22Rv1 (cell line): ENCODE data around the gene IL1R2.

Experiments
- ZFX ChIP-seq: fragments of 450-650 bp; IDR thresholded peaks from 2 replicates; pipeline ENCODE4 v1.6.1; 2017; ENCODE audit warnings: antibody characterized with exemption, borderline replicate concordance
- TF ChIP-seq, protein P1 (sequence below): fragments of 450-650 bp; IDR thresholded peaks from 2 replicates; pipeline ENCODE4 v1.5.1; 2017; ENCODE audit warnings: mild to moderate bottlenecking

DNA sequence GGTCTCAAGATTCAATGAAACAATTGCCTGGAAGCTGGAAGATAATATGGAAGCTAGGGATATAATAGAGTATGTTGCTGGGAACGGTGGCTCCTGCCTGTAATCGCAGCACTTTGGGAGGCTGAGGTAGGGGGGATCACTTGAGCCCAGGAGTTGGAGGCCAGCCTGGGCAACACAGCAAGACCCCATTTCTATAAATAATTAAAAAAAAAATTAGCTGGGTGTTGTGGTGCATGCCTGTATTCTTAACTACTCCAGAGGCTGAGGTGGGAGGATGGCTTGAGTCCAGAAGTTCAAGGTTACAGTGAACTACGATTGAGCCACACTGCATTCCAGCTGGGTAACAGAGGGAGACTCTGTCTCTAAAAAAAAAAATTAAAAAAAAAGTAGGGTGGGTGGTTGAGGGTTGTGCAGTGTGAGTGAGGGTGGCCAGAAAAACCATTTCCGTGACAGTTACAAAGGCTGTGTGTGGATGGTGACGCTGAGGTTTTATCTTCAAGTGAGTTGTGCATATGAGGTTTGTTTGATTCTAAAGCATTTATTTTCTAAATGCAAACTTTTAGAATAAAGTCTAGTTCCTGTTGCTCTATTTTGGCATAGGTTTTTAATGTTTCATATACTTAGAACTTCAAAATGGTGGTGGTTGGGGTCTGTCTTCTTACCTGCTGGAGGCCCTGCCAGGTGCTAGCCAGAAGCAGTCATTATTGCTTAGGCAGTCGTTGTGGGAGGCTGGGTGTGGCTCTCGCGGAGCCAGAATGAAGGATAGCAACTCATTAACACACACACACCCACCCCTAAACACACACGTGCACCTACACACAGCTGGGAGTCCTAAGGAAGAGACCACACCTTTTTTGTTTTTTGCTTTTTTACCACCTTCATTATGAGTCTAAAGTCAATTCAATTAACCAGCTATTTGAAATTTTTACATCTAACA lies 4.7 kb upstream of the IL1R2 start:
- TF ChIP-seq, protein P1, sequence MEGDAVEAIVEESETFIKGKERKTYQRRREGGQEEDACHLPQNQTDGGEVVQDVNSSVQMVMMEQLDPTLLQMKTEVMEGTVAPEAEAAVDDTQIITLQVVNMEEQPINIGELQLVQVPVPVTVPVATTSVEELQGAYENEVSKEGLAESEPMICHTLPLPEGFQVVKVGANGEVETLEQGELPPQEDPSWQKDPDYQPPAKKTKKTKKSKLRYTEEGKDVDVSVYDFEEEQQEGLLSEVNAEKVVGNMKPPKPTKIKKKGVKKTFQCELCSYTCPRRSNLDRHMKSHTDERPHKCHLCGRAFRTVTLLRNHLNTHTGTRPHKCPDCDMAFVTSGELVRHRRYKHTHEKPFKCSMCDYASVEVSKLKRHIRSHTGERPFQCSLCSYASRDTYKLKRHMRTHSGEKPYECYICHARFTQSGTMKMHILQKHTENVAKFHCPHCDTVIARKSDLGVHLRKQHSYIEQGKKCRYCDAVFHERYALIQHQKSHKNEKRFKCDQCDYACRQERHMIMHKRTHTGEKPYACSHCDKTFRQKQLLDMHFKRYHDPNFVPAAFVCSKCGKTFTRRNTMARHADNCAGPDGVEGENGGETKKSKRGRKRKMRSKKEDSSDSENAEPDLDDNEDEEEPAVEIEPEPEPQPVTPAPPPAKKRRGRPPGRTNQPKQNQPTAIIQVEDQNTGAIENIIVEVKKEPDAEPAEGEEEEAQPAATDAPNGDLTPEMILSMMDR = no peak
- no peak for TF ChIP-seq ZFX
